ENCODE measurements around the gene SLC12A5. TPM values are rescaled to one million over a fixed set of nuclear protein-coding genes. Genes with fewer than 3 reads are reported as not detected.
A peak's percentile ranks its signal among the peaks of the same experiment; 100 is the strongest.

The SLC12A5 gene
- total and polyA plus RNA-seq, 7 donors = 0.29 TPM; not detected in 6

DNA sequence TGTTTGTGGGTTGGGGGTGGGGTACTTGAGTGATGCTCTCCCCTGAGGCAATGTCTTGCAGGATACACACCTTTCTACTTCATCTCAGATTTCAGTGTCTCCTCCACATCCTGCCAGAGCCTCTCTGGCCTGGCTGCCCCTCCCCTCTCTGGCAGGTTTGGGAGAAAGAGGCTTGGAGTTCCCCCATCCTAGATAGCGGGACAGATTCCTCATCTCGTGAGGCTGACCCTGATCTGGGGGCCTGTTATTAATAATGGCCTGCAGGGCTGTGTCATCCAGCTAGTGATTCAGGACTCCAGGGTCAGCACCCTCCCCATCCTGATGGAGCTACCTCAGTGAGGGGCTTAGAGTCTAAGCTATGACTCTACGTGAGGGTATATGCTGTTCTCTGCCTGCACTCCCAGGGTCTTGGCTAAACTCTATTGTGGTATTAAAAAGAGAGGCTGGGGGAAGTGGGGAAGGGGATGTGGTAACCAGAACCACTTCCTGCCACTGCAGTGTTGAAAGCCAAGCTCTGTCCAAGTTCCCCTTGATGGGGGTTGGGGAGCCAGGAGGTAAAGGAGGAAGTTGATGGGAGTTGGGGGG lies 24.0 kb upstream of the SLC12A5 start:
- H3K36me3 ChIP-seq (ENCODE audit: insufficient read depth in 1 of 2, low read depth in 1 of 2) = no peaks in the 10 kb centered on the region
- intact Hi-C loops (cut with DNase I) = no loop called here
- H3K9me3 ChIP-seq = no peaks in the 10 kb centered on the region
- WGBS, 3 donors = 17 to 30% (median 21%) methylated on average over 3 of the region's 3 CpGs
- ATAC-seq (peak in 2 of 4 donors; percentile 32 to 38), DNase-seq (no peak)
- no peak overlapping the region for H3K27ac ChIP-seq
- no peaks in the 10 kb centered on the region for H3K4me1 ChIP-seq
- H3K4me3 ChIP-seq = no peak overlapping the region
- TF ChIP-seq, protein P1, sequence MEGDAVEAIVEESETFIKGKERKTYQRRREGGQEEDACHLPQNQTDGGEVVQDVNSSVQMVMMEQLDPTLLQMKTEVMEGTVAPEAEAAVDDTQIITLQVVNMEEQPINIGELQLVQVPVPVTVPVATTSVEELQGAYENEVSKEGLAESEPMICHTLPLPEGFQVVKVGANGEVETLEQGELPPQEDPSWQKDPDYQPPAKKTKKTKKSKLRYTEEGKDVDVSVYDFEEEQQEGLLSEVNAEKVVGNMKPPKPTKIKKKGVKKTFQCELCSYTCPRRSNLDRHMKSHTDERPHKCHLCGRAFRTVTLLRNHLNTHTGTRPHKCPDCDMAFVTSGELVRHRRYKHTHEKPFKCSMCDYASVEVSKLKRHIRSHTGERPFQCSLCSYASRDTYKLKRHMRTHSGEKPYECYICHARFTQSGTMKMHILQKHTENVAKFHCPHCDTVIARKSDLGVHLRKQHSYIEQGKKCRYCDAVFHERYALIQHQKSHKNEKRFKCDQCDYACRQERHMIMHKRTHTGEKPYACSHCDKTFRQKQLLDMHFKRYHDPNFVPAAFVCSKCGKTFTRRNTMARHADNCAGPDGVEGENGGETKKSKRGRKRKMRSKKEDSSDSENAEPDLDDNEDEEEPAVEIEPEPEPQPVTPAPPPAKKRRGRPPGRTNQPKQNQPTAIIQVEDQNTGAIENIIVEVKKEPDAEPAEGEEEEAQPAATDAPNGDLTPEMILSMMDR (IDR thresholded peaks at IDR 0.05) = no peak
- H3K27me3 ChIP-seq (ENCODE audit: insufficient read depth in 3 of 3, low read length in 2 of 3) = peaks cover 0 to 50% (median 13%) of the 10 kb centered on the region in 3 donors

- TF ChIP-seq, protein P1 (IDR thresholded peaks at IDR 0.05) = no peak
- peaks cover 6% of the 10 kb centered on the region for H3K4me1 ChIP-seq
- no peak for DNase-seq
- H3K27me3 ChIP-seq (ENCODE audit: insufficient read depth in 3 of 3, low read length in 2 of 3) = peaks cover 0 to 59% (median 22%) of the 10 kb centered on the region in 3 donors
- ATAC-seq = no peak
- 64 to 79% (median 68%) methylated on average over 6 of the region's 6 CpGs for WGBS, 3 donors
- H3K27ac ChIP-seq = no peak overlapping the region
- H3K36me3 ChIP-seq (ENCODE audit: insufficient read depth in 1 of 2, low read depth in 1 of 2) = no peaks in the 10 kb centered on the region
- intact Hi-C loops (cut with DNase I) = no loop called here
- H3K9me3 ChIP-seq = no peaks in the 10 kb centered on the region
- H3K4me3 ChIP-seq = no peak overlapping the region
Measured at GRCh38 chr20:46006022-46006705, 22.9 kb upstream of the SLC12A5 start.

- WGBS, 3 donors = 81 to 93% (median 82%) methylated on average over 11 of the region's 11 CpGs
- H3K4me3 ChIP-seq = no peak overlapping the region
- no peaks in the 10 kb centered on the region for H3K9me3 ChIP-seq
- H3K27ac ChIP-seq = no peak overlapping the region
- intact Hi-C loops (cut with DNase I) = no loop called here
- H3K36me3 ChIP-seq (ENCODE audit: insufficient read depth in 1 of 2, low read depth in 1 of 2) = no peaks in the 10 kb centered on the region
- ATAC-seq (no peak), DNase-seq (no peak)
- TF ChIP-seq, protein P1 (IDR thresholded peaks at IDR 0.05) = no peak
- peaks cover 0 to 67% (median 27%) of the 10 kb centered on the region in 3 donors for H3K27me3 ChIP-seq (ENCODE audit: insufficient read depth in 3 of 3, low read length in 2 of 3)
- peaks cover 6% of the 10 kb centered on the region for H3K4me1 ChIP-seq
Measured at GRCh38 chr20:46006964-46007363, 22.1 kb upstream of the SLC12A5 start.

DNA sequence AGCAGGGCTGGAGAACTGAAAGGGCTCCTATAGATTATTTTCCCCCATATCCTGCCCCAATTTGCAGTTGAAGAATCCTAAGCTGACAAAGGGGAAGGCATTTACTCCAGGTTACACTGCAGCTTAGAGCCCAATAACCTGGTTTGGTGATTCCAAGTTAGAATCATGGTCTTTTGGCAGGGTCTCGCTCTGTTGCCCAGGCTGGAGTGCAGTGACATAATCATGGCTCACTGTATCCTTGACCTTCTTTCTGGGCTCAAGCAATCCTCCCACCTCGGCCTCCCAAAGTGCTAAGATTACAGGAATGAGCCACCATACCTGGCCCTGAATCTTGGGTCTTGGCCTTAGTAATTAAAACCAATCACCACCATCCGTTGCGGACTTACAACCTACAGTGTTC lies 21.3 kb upstream of the SLC12A5 start:
- Histone ChIP-seq H3K4me1 (peaks cover 6% of the 10 kb centered on the region), H3K36me3 (ENCODE audit: insufficient read depth in 1 of 2, low read depth in 1 of 2) (no peaks in the 10 kb centered on the region), H3K4me3 (no peak overlapping the region), H3K9me3 (no peaks in the 10 kb centered on the region), H3K27me3 (ENCODE audit: insufficient read depth in 3 of 3, low read length in 2 of 3) (peaks cover 0 to 72% (median 32%) of the 10 kb centered on the region in 3 donors), H3K27ac (no peak overlapping the region)
- WGBS, 3 donors = 62 to 70% (median 67%) methylated on average over 4 of the region's 4 CpGs
- no peak for DNase-seq
- no peak for ATAC-seq
- TF ChIP-seq, protein P1 (IDR thresholded peaks at IDR 0.05) = no peak
- intact Hi-C loops (cut with DNase I) = no loop called here
